Keratinocyte (primary cell): ENCODE results near the gene POGZ. TPM values are rescaled to one million over a fixed set of nuclear protein-coding genes. Genes with fewer than 3 reads are reported as not detected.

ENCODE experiments used
- DNase-seq: peaks from one replicate; pipeline ENCODE4 v3.0.0-alpha.2; 2011; ENCODE audit warnings: low read depth, missing footprints, low spot score
- FAIRE-seq: peaks from 2 replicates; lab custom pipeline; 2011; peaks lifted over from hg19 to GRCh38; lab: Jason Lieb, UNC
- H2AFZ ChIP-seq: 2 replicates; pipeline ENCODE4 v1.6.0; 2012; ENCODE audit warnings: low read length, control low read depth, inconsistent platforms; ENCODE audit not compliant: control insufficient read depth
- H3K27ac ChIP-seq: 2 replicates; pipeline ENCODE4 v1.5.1; 2011; ENCODE audit warnings: low read length; ENCODE audit not compliant: control insufficient read depth, insufficient read depth
- H3K27me3 ChIP-seq: 3 replicates; pipeline ENCODE4 v1.6.0; 2011; ENCODE audit warnings: low read length; ENCODE audit not compliant: control insufficient read depth, insufficient read depth; ENCODE audit errors: extremely low read depth
- H3K36me3 ChIP-seq, 2 experiments: 2 replicates in 1 of 2; 3 replicates in 1 of 2; pipeline ENCODE4 v1.5.1; 2011; ENCODE audit warnings: low read length in 2 of 2, mild to moderate bottlenecking in 1 of 2; ENCODE audit not compliant: control insufficient read depth in 2 of 2, insufficient read depth in 2 of 2; ENCODE audit errors: extremely low read depth in 1 of 2
- H3K4me1 ChIP-seq: 3 replicates; pipeline ENCODE4 v1.5.1; 2011; ENCODE audit warnings: low read length; ENCODE audit not compliant: control insufficient read depth, insufficient read depth; ENCODE audit errors: extremely low read depth
- H3K4me2 ChIP-seq: 3 replicates; pipeline ENCODE4 v1.6.0; 2011; ENCODE audit warnings: low read depth, low read length; ENCODE audit not compliant: control insufficient read depth, insufficient read depth; ENCODE audit errors: extremely low read depth
- H3K4me3 ChIP-seq, 3 experiments: fragments of 200-600 bp in 1 of 3; sonication (generic) in 1 of 3; 2 replicates in 2 of 3; 3 replicates in 1 of 3; pipeline ENCODE4 v1.5.1; 2011 to 2016; ENCODE audit warnings: low read length in 3 of 3, mild to moderate bottlenecking in 3 of 3, control low read depth in 2 of 3, inconsistent platforms in 1 of 3, low read depth in 1 of 3, mixed read lengths in 1 of 3, mixed run types in 1 of 3, moderate library complexity in 1 of 3; ENCODE audit not compliant: control insufficient read depth in 2 of 3, insufficient read depth in 2 of 3; ENCODE audit errors: extremely low read depth in 1 of 3
- H3K79me2 ChIP-seq: 2 replicates; pipeline ENCODE4 v1.6.0; 2012; ENCODE audit warnings: low read length; ENCODE audit not compliant: control insufficient read depth, insufficient read depth
- H3K9ac ChIP-seq: 3 replicates; pipeline ENCODE4 v1.6.0; 2011; ENCODE audit warnings: low read length; ENCODE audit not compliant: control insufficient read depth, insufficient read depth; ENCODE audit errors: extremely low read depth
- H3K9me1 ChIP-seq: 3 replicates; pipeline ENCODE4 v1.6.0; 2011; ENCODE audit warnings: low read length; ENCODE audit not compliant: control insufficient read depth, insufficient read depth; ENCODE audit errors: extremely low read depth
- H3K9me3 ChIP-seq: 2 replicates; pipeline ENCODE4 v1.5.1; 2012; ENCODE audit warnings: low read depth, low read length; ENCODE audit not compliant: control insufficient read depth
- H4K20me1 ChIP-seq: 3 replicates; pipeline ENCODE4 v1.6.0; 2011; ENCODE audit warnings: low read length; ENCODE audit not compliant: control insufficient read depth, insufficient read depth; ENCODE audit errors: extremely low read depth
- EZH2 ChIP-seq: IDR thresholded peaks from one replicate; pipeline ENCODE4 v1.6.1; 2012; ENCODE audit warnings: inconsistent platforms, mild to moderate bottlenecking, low read length, moderate library complexity
- dilution Hi-C: fragments of 300-500 bp; cut with MboI; formaldehyde crosslinking; loops from one replicate; pipeline ENCODE4 v1.7.0; 2020; ENCODE audit warnings: low sequenced_read_pairs; ENCODE audit not compliant: extremely low pct_ligation_motif_present
- polyA plus RNA-seq, 5 experiments: library from polyadenylated mRNA; depleted of rRNA in 3 of 5; stranded (reverse) in 3 of 5; stranded (forward) in 1 of 5; unstranded in 1 of 5; fragments of >200 nt; gene quantifications; 1 replicate in 1 of 5; 2 replicates in 3 of 5; 3 replicates in 1 of 5; pipeline versions ENCODE4 v1.2.1 to v1.2.3, GENCODE V29; 2011 to 2012; ENCODE audit warnings: missing spikeins in 2 of 5, low read depth in 1 of 5, low replicate concordance in 1 of 5
- TF ChIP-seq, protein P1 (sequence below), 3 experiments: IDR thresholded peaks in 1 of 3; conservative IDR thresholded peaks in 1 of 3; optimal IDR thresholded peaks in 1 of 3; 2 replicates in 2 of 3; 3 replicates in 1 of 3; pipeline versions ENCODE3 to v1.5.1; 2011; ENCODE audit warnings: low read length in 3 of 3, mild to moderate bottlenecking in 3 of 3, moderate library complexity in 2 of 3, control low read depth in 1 of 3, inconsistent platforms in 1 of 3; ENCODE audit not compliant: insufficient read depth in 2 of 3; ENCODE audit errors: extremely low read depth in 1 of 3

POGZ gene
- polyA plus RNA-seq, 1 donor (not counting 4 experiments of a cell fraction or from before 2014, with no cell fraction given) = 29.9 TPM

DNA sequence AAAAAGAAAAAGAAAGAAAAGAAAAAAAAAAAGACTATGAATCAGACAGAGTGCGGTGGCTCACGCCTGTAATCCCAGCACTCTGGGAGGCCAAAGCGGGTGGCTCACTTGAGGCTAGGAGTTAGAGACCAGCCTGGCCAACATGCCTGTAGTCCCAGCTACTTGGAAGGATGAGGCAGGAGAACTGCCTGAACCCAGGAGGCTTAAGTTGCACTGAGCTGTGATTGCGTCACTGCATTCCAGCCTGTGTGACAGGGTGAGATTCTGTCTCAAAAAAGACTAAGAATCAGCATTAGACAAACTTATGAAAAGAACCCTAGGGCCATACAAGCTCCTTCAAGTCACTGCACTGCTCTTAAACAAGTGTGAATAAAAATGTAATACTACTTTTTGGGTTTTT, 43.1 kb downstream of the POGZ start:
- TF ChIP-seq EZH2 = no peak
- TF ChIP-seq, protein P1, sequence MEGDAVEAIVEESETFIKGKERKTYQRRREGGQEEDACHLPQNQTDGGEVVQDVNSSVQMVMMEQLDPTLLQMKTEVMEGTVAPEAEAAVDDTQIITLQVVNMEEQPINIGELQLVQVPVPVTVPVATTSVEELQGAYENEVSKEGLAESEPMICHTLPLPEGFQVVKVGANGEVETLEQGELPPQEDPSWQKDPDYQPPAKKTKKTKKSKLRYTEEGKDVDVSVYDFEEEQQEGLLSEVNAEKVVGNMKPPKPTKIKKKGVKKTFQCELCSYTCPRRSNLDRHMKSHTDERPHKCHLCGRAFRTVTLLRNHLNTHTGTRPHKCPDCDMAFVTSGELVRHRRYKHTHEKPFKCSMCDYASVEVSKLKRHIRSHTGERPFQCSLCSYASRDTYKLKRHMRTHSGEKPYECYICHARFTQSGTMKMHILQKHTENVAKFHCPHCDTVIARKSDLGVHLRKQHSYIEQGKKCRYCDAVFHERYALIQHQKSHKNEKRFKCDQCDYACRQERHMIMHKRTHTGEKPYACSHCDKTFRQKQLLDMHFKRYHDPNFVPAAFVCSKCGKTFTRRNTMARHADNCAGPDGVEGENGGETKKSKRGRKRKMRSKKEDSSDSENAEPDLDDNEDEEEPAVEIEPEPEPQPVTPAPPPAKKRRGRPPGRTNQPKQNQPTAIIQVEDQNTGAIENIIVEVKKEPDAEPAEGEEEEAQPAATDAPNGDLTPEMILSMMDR (optimal IDR thresholded peaks at IDR 0.05 in 1 of 3, IDR thresholded peaks at IDR 0.05 in 1 of 3, conservative IDR thresholded peaks at IDR 0.05 in 1 of 3; ENCODE audit: extremely low read depth in 1 of 3, insufficient read depth in 2 of 3, low read length in 3 of 3) = no peak
- dilution Hi-C loops = no loop called here
- no peaks in the 10 kb centered on the region for H4K20me1 ChIP-seq
- DNase-seq = peak; percentile 23
- H3K9me1 ChIP-seq = no peaks in the 10 kb centered on the region
- no peak for FAIRE-seq
- H3K36me3 ChIP-seq = peaks cover 3 to 16% of the 10 kb centered on the region in 2 experiments
- no peak overlapping the region for H3K27ac ChIP-seq
- no peak overlapping the region for H3K4me2 ChIP-seq
- H3K27me3 ChIP-seq = no peaks in the 10 kb centered on the region
- no peaks in the 10 kb centered on the region for H3K9me3 ChIP-seq
- no peak overlapping the region for H3K4me3 ChIP-seq
- H3K4me1 ChIP-seq = peaks cover 2% of the 10 kb centered on the region
- H3K79me2 ChIP-seq = no peaks in the 10 kb centered on the region
- no peak overlapping the region for H3K9ac ChIP-seq
- H2AFZ ChIP-seq = no peak overlapping the region

DNA sequence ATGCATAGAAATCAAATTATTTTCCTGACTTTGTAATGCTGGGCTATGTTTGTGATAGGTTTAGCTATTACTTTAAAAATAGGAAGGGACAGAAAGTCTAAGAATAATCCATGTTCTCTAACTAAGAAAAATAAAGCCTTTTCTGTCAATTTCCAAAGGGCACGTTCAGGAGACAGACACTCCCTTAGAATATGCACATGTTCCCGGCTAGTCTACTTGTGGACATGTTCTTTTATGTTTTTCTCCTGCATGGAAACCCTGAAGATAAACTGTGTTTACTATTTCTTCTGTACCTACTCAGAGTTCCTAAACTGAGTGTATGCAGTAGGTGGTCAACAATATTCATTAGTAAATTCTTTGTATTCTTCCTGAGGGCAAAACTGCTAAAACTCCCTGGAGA, 47.4 kb downstream of the POGZ start:
- H4K20me1 ChIP-seq = no peaks in the 10 kb centered on the region
- no peak overlapping the region for H3K4me3 ChIP-seq
- no peaks in the 10 kb centered on the region for H3K9me3 ChIP-seq
- H2AFZ ChIP-seq = no peak overlapping the region
- H3K79me2 ChIP-seq = no peaks in the 10 kb centered on the region
- no peak overlapping the region for H3K27ac ChIP-seq
- H3K36me3 ChIP-seq = peaks cover 17 to 28% of the 10 kb centered on the region in 2 experiments
- TF ChIP-seq EZH2 = no peak
- TF ChIP-seq, protein P1 (optimal IDR thresholded peaks at IDR 0.05 in 1 of 3, IDR thresholded peaks at IDR 0.05 in 1 of 3, conservative IDR thresholded peaks at IDR 0.05 in 1 of 3; ENCODE audit: extremely low read depth in 1 of 3, insufficient read depth in 2 of 3, low read length in 3 of 3) = no peak
- H3K4me1 ChIP-seq = peaks cover 6% of the 10 kb centered on the region
- dilution Hi-C loops = no loop called here
- H3K9ac ChIP-seq = no peak overlapping the region
- no peaks in the 10 kb centered on the region for H3K9me1 ChIP-seq
- H3K4me2 ChIP-seq = no peak overlapping the region
- FAIRE-seq = no peak
- H3K27me3 ChIP-seq = no peaks in the 10 kb centered on the region
- no peak for DNase-seq
